HFF-Myc (cell line): ENCODE results near the gene SH2D6.

Experiments
- DNase-seq: peaks from one replicate; pipeline ENCODE4 v3.0.0-alpha.2; 2011; ENCODE audit warnings: low read depth; ENCODE audit errors: extremely low read depth
- H3K4me3 ChIP-seq: replicated peaks from 2 replicates; pipeline ENCODE4 v1.5.1; 2011; ENCODE audit warnings: low read depth, mild to moderate bottlenecking, control low read depth, low read length
- CTCF ChIP-seq: IDR thresholded peaks from 2 replicates; pipeline ENCODE4 v1.5.1; 2012; ENCODE audit warnings: mild to moderate bottlenecking, low read depth, low read length, control low read depth; ENCODE audit errors: missing control alignments

The SH2D6 gene

GRCh38 chr2:85418132-85419008, at the start of gene SH2D6:
Gene SH2D6, plus strand, starts transcription at chr2:85418714. Its CDS starts 10,752 bp downstream, at chr2:85429466.
- DNase-seq = no peak
- TF ChIP-seq CTCF = no peak
- H3K4me3 ChIP-seq = peak within 1 kb of the TSS; percentile 62

GRCh38 chr2:85368921-85369320, 49.6 kb upstream of the SH2D6 start:
- no peak for TF ChIP-seq CTCF
- DNase-seq = no peak
- no peak overlapping the region for H3K4me3 ChIP-seq

- H3K4me3 ChIP-seq = no peak overlapping the region
- DNase-seq = no peak
- TF ChIP-seq CTCF = no peak
These were observed 49.0 kb upstream of the SH2D6 start for GRCh38 chr2:85369500-85369899.

GRCh38 chr2:85371045-85371444, 47.5 kb upstream of the SH2D6 start:
- H3K4me3 ChIP-seq = no peak overlapping the region
- TF ChIP-seq CTCF = no peak
- no peak for DNase-seq

- no peak for TF ChIP-seq CTCF
- H3K4me3 ChIP-seq = no peak overlapping the region
- no peak for DNase-seq
These were observed 42.0 kb upstream of the SH2D6 start for GRCh38 chr2:85376291-85377065.

GRCh38 chr2:85377083-85377482, 41.4 kb upstream of the SH2D6 start:
- H3K4me3 ChIP-seq = no peak overlapping the region
- no peak for TF ChIP-seq CTCF
- DNase-seq = no peak
